Vagina (tissue), 2 donors: Measurements from ENCODE around the gene NUMA1.

Source experiments
- POLR2A ChIP-seq, 2 donors: fragments of 450-650 bp; IDR thresholded peaks; one replicate each; pipeline ENCODE4 v1.6.1; 2017; ENCODE audit warnings: antibody characterized with exemption in 2 of 2, mild to moderate bottlenecking in 2 of 2, moderate library complexity in 2 of 2
- TF ChIP-seq, protein P1 (sequence below), 3 experiments: fragments of 450-650 bp in 2 of 3; fragments of 200-600 bp in 1 of 3; sonication (generic) in 1 of 3; IDR thresholded peaks; one replicate each; pipeline ENCODE4 v1.5.1; 2017 to 2019; ENCODE audit warnings: antibody characterized with exemption in 3 of 3, mild to moderate bottlenecking in 2 of 3, moderate library complexity in 2 of 3

GRCh38 chr11:71996946-71997345, 83.4 kb downstream of the NUMA1 start:
- TF ChIP-seq, protein P1, sequence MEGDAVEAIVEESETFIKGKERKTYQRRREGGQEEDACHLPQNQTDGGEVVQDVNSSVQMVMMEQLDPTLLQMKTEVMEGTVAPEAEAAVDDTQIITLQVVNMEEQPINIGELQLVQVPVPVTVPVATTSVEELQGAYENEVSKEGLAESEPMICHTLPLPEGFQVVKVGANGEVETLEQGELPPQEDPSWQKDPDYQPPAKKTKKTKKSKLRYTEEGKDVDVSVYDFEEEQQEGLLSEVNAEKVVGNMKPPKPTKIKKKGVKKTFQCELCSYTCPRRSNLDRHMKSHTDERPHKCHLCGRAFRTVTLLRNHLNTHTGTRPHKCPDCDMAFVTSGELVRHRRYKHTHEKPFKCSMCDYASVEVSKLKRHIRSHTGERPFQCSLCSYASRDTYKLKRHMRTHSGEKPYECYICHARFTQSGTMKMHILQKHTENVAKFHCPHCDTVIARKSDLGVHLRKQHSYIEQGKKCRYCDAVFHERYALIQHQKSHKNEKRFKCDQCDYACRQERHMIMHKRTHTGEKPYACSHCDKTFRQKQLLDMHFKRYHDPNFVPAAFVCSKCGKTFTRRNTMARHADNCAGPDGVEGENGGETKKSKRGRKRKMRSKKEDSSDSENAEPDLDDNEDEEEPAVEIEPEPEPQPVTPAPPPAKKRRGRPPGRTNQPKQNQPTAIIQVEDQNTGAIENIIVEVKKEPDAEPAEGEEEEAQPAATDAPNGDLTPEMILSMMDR (IDR thresholded peaks at IDR 0.05): no peak
- TF ChIP-seq POLR2A (IDR thresholded peaks at IDR 0.05): no peak
